GM21737 (cell line): Measurements from ENCODE around the gene HAPLN1.

Experiments used
- ATAC-seq: cut with Tn5 transposase; IDR thresholded peaks from one replicate; pipeline ENCODE4 v1.9.1; 2021; ENCODE audit warnings: mild to moderate bottlenecking, moderate library complexity; ENCODE audit not compliant: unreplicated experiment

Gene HAPLN1

GRCh38 chr5:83645936-83646335, 74.7 kb downstream of the HAPLN1 start:
- no peak for ATAC-seq

- ATAC-seq, result no peak
These were observed 76.4 kb downstream of the HAPLN1 start for GRCh38 chr5:83644301-83644700.

DNA sequence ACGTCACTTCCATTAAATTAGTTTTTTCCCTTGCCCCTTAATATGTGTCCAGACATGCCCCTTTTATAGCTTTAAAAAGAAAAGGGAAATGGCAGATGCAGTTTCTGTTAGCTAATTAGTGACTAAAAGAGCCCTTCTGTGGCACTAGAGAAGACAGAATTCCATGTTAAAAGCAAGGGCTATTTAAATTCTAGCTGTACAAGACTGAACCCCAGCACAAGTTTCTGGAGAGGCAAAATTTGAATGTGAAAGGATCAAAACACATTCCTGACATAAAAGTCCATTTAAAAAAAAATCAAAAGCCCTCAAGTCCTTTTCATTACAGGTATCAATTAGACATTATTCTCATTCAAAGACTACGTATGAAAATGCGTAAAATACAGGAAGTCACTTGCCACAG, 78.7 kb downstream of the HAPLN1 start:
- ATAC-seq, result no peak

- no peak for ATAC-seq
These were observed 80.7 kb downstream of the HAPLN1 start for GRCh38 chr5:83639911-83640310.

DNA sequence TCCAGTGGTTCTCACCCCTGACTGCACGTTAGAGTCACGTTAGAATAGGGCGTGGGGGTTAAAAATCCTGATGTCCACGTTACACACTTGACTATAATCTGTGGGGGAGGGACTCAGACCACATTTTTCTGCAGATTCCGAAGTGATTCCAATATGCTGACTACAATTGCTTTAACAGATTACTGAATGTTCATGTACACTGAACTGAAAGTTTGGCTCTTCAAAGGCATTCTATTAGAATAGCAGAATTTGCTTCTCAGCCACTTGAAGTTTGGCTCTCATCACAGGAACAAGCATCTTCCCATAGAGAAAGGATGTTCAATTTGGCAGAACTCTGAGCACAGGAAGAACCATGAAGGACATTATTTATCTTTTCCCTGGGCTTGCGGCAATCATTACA, 84.5 kb downstream of the HAPLN1 start:
- no peak for ATAC-seq

GRCh38 chr5:83633285-83633684, 87.4 kb downstream of the HAPLN1 start:
- no peak for ATAC-seq

GRCh38 chr5:83632874-83633273, 87.8 kb downstream of the HAPLN1 start:
- no peak for ATAC-seq

DNA sequence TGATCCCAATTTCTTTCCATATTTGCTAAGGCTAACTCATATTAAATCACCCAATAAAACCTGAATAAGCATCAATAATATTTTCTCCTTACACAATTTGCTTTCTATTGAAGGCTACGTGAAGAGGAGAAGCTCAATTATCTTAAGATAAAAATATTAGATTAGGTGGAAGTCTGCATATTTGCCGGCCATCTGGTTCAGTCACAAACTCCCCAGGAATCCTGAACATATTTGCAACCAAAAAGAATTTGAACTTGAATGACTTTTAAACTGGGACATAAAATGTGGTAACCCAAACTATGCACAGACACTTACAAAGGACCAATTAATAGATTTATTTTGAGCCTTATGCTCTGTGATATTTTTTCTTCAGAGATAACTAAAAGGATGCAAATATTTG, 92.3 kb downstream of the HAPLN1 start:
- no peak for ATAC-seq

- no peak for ATAC-seq
These were observed 105.8 kb downstream of the HAPLN1 start for GRCh38 chr5:83614841-83615240.

DNA sequence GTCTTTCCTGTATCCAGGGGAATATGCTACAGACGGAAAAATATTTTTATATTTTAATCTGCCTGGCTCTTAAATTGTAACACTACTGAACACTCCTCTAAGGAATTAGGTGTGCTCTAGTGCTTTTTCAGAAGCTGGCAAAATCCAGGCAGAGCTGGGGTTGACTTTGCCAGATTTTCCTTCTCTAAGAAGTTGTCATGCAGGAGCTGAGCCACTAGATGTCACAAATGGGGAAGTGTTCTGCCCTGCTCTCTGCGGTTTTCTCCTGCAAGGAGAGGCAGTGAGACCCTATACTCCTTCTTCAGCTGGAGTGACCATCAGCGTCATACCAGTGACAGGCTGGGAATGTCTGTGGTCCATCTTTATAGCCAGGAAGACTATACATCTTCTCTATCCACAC, 112.5 kb downstream of the HAPLN1 start:
- no peak for ATAC-seq

- no peak for ATAC-seq
These were observed 125.4 kb downstream of the HAPLN1 start for GRCh38 chr5:83595217-83595616.

GRCh38 chr5:83590966-83591365, 129.7 kb downstream of the HAPLN1 start:
- ATAC-seq, result no peak

- ATAC-seq, result no peak
These were observed 130.9 kb downstream of the HAPLN1 start for GRCh38 chr5:83589786-83590185.
